Effector memory CD4-positive, alpha-beta T cell (primary cell): ENCODE measurements around the gene UBAC1.

Experiments used
- DNase-seq, 3 donors: peaks; one replicate each; pipeline ENCODE4 v3.0.0-alpha.2; 2020
- H3K27ac ChIP-seq: 2 replicates; pipeline ENCODE4 v1.7.0; 2013; ENCODE audit warnings: mild to moderate bottlenecking, low read length, moderate library complexity; ENCODE audit not compliant: insufficient read depth, poor library complexity, severe bottlenecking
- H3K27me3 ChIP-seq: replicated peaks from 2 replicates; pipeline ENCODE4 v1.7.0; 2013; ENCODE audit warnings: mild to moderate bottlenecking, low read length; ENCODE audit not compliant: insufficient read depth, control insufficient read depth, poor library complexity, severe bottlenecking
- H3K36me3 ChIP-seq: 2 replicates; pipeline ENCODE4 v1.7.0; 2013; ENCODE audit warnings: mild to moderate bottlenecking, low read length, moderate library complexity; ENCODE audit not compliant: control insufficient read depth, insufficient read depth
- H3K4me1 ChIP-seq: 2 replicates; pipeline ENCODE4 v1.7.0; 2013; ENCODE audit warnings: low read length, mild to moderate bottlenecking; ENCODE audit not compliant: control insufficient read depth, insufficient read depth, poor library complexity, severe bottlenecking
- H3K4me3 ChIP-seq: 2 replicates; pipeline ENCODE4 v1.7.0; 2013; ENCODE audit warnings: low read length, low read depth, mild to moderate bottlenecking; ENCODE audit not compliant: insufficient read depth, poor library complexity, severe bottlenecking
- H3K9me3 ChIP-seq: 2 replicates; pipeline ENCODE4 v1.7.0; 2013; ENCODE audit warnings: mild to moderate bottlenecking, low read length, moderate library complexity; ENCODE audit not compliant: control insufficient read depth

The UBAC1 gene

DNA sequence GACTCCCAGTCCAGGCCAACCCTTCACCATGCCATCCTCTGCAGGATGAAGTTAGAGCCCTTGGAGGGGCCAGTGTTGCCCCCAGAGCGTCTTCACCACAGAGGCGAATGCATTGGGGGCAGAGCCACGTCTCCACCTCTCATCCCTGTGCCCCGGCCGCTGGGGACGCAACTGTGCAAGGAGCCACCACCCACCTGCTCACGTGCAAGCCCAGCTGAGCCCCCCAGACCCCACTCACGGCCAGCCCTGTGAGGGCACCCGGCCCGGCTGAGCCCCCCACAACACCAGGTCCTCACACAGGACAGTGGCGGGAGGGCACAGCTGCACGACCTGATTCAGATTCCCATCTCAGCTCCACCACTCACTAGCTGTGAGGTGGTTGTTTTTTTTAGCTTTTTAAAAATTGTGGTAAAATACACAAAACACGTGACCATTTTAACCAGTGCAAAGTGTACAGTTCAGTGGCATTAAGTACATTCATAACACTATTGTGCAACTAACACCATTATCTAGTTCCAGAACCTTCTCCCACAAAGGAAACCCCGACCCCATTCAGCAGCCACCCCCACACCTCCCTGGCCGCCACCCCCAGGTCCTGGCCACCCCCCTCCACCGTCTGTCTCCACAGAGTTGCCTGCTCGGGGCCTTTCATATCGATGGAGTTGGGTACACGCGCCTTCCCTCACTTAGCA is 33.5 kb upstream of the UBAC1 start:
- Histone ChIP-seq H3K36me3 (no peaks in the 10 kb centered on the region), H3K9me3 (no peaks in the 10 kb centered on the region), H3K4me3 (no peak overlapping the region), H3K27ac (no peak overlapping the region), H3K4me1 (peaks cover 23% of the 10 kb centered on the region), H3K27me3 (no peaks in the 10 kb centered on the region)
- DNase-seq: no peak

DNA sequence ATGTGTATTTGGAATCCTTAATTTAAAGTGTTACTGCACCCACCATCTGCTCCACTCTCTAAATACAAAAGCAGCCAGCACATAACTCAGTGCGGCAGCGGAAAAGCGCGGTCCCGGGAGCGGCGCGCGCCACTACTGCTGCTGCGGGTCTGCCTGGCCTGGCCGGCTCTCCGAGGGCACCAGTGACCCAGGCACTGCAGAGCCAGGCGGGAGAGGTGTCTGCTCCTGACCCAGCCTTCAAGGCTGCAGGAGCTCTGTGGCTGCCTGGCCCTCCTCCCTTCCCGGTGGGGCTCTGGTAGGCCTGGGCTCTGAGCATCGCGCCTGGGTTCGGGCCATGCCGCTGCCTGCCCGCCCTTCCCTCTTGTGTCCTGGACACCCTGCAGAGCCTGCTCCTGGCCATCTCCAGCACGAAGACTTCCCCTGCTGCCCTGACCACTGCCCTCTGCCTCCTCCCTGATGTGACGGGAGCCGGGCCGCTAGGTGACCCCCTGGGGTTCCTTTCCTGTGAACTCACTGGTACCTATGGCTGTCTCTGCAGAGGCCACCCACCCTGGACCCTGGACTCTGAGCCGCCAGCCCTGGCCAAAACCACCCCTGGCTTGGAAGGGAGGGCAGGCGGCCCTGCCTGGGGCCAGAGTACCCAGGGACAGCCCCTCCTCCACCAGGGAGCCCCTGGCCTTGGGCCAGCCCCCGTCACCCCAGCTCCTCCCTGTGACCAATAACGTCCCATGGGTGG is 32.8 kb upstream of the UBAC1 start:
- peaks cover 24% of the 10 kb centered on the region for H3K4me1 ChIP-seq

DNA sequence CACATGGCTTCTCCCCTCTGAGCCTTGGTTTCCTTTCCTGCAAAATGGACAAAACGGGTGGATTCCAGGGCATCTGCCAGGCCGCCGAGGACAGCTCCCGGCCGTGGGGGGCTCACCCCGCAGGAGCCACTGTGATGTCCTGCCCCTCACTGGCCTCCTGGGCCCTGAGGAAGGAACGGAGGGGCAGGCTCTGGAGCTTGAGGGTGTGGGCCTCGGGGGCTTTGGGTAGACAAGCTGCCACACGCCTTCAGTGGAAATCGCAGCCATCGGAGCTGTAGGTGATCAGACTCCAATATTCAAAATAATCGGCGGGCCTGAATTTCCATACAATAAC is 32.2 kb upstream of the UBAC1 start:
- no peak for DNase-seq
- Histone ChIP-seq H3K9me3 (no peaks in the 10 kb centered on the region), H3K4me1 (peaks cover 24% of the 10 kb centered on the region), H3K36me3 (no peaks in the 10 kb centered on the region), H3K27me3 (no peaks in the 10 kb centered on the region), H3K4me3 (no peak overlapping the region), H3K27ac (no peak overlapping the region)

More for the DNA sequence above, 32.8 kb upstream of the UBAC1 start:
- Histone ChIP-seq H3K36me3 (no peaks in the 10 kb centered on the region), H3K4me3 (no peak overlapping the region), H3K27me3 (no peaks in the 10 kb centered on the region), H3K27ac (no peak overlapping the region), H3K9me3 (no peaks in the 10 kb centered on the region)
- no peak for DNase-seq

DNA sequence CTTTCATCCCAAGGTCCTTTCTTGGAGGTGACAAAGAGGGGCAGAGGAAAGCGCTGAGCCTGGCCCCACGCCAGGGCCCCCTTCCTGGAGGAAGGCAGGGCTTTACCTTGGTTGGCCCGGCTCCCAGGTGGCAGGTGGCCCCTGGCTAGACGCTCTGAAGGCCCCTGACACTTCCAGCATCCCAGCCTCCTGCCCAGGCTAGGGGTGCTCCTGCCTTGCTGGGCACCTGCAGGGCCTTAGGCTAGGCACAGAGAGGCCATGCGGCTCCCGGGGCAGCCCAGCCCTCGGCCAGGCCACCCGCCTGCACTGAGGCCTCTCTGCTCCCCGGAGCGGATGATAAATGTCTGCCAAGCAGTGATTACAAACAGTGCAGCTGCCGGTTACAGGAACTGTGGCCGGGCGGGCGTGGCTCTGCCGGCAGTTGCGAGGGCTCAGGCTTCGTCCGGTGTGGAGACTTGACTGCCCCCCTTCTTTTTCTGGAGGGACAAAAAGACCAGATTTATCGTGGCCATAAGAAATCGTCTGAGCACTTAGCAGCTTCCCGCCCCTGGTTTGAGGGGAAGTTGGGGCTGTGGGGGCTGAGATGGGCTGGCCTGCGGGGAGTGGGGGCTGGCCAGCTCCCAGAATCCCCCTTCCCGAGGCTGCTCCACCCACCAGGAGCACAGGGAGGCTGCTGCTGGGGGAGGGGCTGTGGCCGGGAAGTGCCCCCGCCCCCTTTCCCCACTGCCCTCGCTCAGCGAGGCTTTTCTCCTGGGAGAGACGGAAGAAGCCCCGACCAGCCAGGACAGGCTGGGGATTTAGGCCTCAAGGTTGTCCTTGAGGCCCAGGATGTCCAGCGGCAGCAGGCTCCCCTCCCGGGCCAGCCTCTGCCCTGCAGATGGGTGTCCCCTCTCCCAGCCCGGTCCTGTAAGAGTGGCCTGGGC is 31.6 kb upstream of the UBAC1 start:
- H3K27ac ChIP-seq: peak overlapping the region; percentile 48
- no peaks in the 10 kb centered on the region for H3K36me3 ChIP-seq
- peaks cover 24% of the 10 kb centered on the region for H3K4me1 ChIP-seq
- no peaks in the 10 kb centered on the region for H3K9me3 ChIP-seq
- no peaks in the 10 kb centered on the region for H3K27me3 ChIP-seq
- DNase-seq: no peak
- H3K4me3 ChIP-seq: peak overlapping the region; percentile 35

DNA sequence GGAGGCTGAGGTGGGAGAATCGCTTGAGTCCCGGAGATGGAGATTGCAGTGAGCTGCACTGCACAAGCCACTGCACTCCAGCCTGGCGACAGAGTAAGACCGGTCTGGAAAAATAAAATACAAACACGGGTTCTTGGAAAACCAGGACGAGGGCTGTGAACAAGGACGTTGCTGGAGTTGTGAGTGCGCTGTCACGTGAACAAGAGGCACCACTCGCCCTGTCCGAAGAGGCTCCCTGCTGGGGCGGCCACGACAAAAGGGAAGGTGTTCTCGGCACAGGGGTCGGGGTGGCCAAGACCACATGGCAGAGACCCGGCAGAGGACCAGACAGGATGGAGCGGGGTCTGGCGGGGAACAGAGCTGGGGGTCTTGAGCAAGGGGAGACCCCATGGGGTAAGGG is 30.6 kb upstream of the UBAC1 start:
- H3K36me3 ChIP-seq: no peaks in the 10 kb centered on the region
- H3K27me3 ChIP-seq: no peaks in the 10 kb centered on the region
- no peaks in the 10 kb centered on the region for H3K9me3 ChIP-seq
- H3K4me1 ChIP-seq: peaks cover 24% of the 10 kb centered on the region
- DNase-seq: no peak
- H3K27ac ChIP-seq: peak overlapping the region; percentile 48
- no peak overlapping the region for H3K4me3 ChIP-seq

DNA sequence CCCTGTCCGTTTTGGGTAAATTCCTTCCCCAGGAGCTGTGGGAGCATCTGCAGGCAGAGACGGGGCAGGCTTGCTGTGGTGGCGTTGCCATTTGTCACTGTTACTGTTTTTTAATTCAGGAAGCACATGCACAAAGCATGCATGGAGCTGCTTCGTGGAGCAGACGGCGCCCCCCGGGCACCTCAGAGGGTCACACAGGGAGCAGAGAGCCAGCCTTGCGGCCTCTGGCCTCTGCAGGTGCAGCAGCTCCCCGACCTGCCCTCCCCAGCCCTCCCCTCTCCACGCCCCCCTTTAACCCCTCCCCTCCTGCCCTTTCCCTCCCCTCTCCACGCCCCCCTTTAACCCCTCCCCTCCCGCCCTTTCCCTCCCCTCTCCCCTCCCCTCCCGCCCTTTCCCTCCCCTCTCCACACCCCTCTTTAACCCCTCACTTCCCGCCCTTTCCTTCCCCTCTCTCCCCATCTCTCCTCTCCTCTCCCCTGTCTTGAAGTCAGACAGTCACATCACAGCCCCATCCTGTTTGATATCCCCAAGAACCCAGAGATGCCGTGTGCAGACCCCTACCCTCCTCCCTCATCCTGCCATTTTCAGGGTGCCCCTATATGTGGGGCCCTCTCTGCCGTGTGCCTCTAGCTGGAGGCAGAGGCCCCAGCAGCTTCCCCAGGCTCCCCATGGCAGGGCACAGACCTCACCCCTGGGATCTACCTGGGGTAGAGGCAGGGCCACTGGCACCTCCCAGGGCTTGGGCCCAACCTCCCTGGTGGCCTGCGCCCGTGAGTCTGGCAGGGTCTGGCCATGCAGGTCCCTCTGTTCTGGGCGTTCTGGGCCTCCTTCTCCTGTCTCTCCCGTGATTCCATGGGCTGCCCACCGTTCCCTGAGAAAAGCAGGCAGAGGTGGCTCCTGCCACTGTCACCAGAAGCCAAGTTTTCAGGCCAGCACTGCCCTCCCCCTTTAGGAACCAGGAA is 29.6 kb upstream of the UBAC1 start:
- H3K9me3 ChIP-seq: no peaks in the 10 kb centered on the region
- no peak overlapping the region for H3K27ac ChIP-seq
- peak; percentile 31 to 61 (median 59) for DNase-seq
- H3K36me3 ChIP-seq: no peaks in the 10 kb centered on the region
- peak overlapping the region; percentile 45 for H3K4me3 ChIP-seq
- no peaks in the 10 kb centered on the region for H3K27me3 ChIP-seq
- H3K4me1 ChIP-seq: peaks cover 24% of the 10 kb centered on the region

DNA sequence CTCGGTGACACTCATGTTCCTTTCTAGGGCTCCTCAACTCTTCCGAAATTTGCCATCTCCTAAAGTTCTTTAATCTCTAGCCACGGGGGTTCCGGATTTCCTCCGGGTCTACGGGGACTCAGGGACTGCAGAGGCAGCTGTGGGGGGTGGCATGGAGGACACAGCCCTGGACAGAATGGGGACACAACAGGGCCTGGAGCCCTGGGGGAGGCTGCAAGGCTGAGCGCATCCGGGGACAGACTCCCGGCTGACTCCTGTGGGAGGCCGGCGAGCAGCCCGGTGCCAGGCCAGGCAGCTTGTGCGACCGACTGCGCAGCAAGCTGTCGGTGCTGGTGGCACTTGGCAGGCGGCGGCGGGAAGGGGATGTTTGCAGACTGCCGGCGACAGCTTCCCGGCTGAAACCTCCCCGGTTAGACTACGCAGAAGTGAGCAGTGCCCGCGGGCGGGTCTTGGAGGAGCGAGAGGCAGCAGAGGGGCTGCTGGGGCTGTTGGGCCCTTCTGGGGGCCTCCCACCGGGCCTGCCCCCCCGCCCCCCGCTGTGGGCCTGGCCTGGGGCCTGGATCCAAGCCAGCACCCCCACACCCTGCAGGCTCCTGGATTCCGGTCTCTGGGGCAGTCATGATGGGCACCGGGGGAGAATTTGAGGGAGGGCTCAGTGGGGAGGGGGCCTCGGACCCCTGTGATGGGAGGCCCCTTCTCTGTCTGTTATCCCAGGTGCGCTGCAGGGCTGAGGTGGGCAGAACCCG is 28.7 kb upstream of the UBAC1 start:
- Histone ChIP-seq H3K4me3 (peak overlapping the region; percentile 45), H3K4me1 (peaks cover 24% of the 10 kb centered on the region), H3K27ac (no peak overlapping the region), H3K27me3 (no peaks in the 10 kb centered on the region), H3K9me3 (no peaks in the 10 kb centered on the region), H3K36me3 (no peaks in the 10 kb centered on the region)
- no peak for DNase-seq

DNA sequence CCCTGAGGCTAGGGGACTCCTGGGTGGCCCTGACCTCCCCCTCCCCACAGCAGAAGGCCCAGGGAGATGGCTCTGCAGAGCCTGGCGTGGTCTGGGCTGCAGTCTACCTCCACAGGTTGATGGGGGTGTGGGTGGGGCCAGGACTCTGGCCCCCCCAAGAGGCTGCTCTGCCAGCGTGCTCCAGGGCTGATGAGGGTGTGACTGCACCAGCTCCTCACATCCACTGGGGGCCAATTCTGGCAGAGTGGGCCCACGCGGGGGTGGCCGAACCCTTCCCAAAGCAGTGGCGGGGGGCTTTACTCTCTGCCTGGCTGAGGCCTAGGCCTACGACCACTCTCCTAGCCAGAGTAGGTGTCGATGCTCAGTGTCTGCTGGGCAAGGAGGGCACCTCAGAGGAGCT is 28.0 kb upstream of the UBAC1 start:
- Histone ChIP-seq H3K9me3 (no peaks in the 10 kb centered on the region), H3K36me3 (no peaks in the 10 kb centered on the region), H3K4me1 (peaks cover 24% of the 10 kb centered on the region), H3K27me3 (no peaks in the 10 kb centered on the region), H3K4me3 (no peak overlapping the region), H3K27ac (no peak overlapping the region)
- DNase-seq: no peak

DNA sequence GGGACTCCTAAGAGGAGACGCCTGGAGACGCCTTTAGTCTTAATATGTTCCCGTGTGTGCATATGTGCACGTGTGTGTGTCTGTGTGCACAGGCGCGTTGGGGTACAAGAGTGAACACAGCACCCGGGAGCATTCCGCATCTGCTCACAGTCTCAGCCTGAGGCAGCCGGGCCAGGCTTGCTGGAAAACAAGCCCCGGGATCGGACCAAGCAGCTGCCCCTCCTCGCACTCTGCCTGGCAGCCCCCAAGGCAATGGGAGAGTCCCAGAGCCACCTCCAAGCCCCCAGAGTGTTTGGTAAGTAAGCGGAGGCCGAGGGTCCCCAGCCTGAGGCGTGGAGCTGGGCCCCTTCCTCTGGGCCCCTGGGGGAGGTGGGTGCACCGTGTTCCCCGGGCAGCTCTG is 27.3 kb upstream of the UBAC1 start:
- H3K4me1 ChIP-seq: peaks cover 24% of the 10 kb centered on the region
- H3K9me3 ChIP-seq: no peaks in the 10 kb centered on the region
- no peak for DNase-seq
- no peaks in the 10 kb centered on the region for H3K36me3 ChIP-seq
- no peak overlapping the region for H3K27ac ChIP-seq
- no peaks in the 10 kb centered on the region for H3K27me3 ChIP-seq
- no peak overlapping the region for H3K4me3 ChIP-seq
